Activated CD4-positive, alpha-beta memory T cell treated with anti-CD3 and anti-CD28 coated beads for 36 hours (primary cell): ENCODE data around the gene SLC39A7. TPM values are rescaled to one million over a fixed set of nuclear protein-coding genes. Genes with fewer than 3 reads are reported as not detected.

ENCODE experiments used
- CTCF ChIA-PET: fragments of 350-600 bp; sonication (Branson Sonifier 250); formaldehyde crosslinking; loops from one replicate; lab custom pipeline; 2021; ENCODE audit warnings: antibody characterized with exemption, inconsistent platforms; lab: Charles Lee
- POLR2A ChIA-PET: fragments of 350-600 bp; sonication (Branson Sonifier 250); formaldehyde crosslinking; loops from one replicate; lab custom pipeline; 2021; ENCODE audit warnings: antibody characterized with exemption; lab: Charles Lee
- DNase-seq: peaks from one replicate; pipeline ENCODE4 v3.0.0-alpha.2; 2020
- H3K27ac Mint-ChIP-seq: one replicate; pipeline ENCODE4 v1.8.0; 2021; ENCODE audit warnings: mixed read lengths
- H3K27me3 Mint-ChIP-seq: one replicate; pipeline ENCODE4 v1.8.0; 2021; ENCODE audit warnings: mixed read lengths
- H3K36me3 Mint-ChIP-seq: one replicate; pipeline ENCODE4 v1.8.0; 2021; ENCODE audit warnings: mixed read lengths
- H3K4me1 Mint-ChIP-seq: one replicate; pipeline ENCODE4 v1.8.0; 2021; ENCODE audit warnings: low read depth, mixed read lengths
- H3K4me3 Mint-ChIP-seq: one replicate; pipeline ENCODE4 v1.8.0; 2021; ENCODE audit warnings: mild to moderate bottlenecking, mixed read lengths
- H3K9me3 Mint-ChIP-seq: one replicate; pipeline ENCODE4 v1.8.0; 2021; ENCODE audit warnings: mixed read lengths
- intact Hi-C: fragments of 100-400 bp; cut with micrococcal nuclease; formaldehyde crosslinking; loops from one replicate; pipeline ENCODE4 v1.15.1; 2023
- microRNA-seq: library from miRNA; unstranded; fragments of <30 nt; microRNA quantifications from one replicate; pipeline ENCODE4 v1.2.0, GENCODE V29; 2022; ENCODE audit warnings: borderline number of aligned reads, borderline microRNAs expressed, borderline replicate concordance
- total RNA-seq, 2 experiments: library from RNA; stranded (reverse); gene quantifications; one replicate each; pipeline ENCODE4 v1.2.3, GENCODE V29; 2021

SLC39A7 gene
- total RNA-seq, 2 experiments from 2014 or later: 42.0 to 45.7 TPM

- peaks cover 3% of the 10 kb centered on the region for H3K27me3 Mint-ChIP-seq
- H3K4me1 Mint-ChIP-seq: peaks cover 43% of the 10 kb centered on the region
- peak overlapping the region; percentile 88 for H3K4me3 Mint-ChIP-seq
- H3K36me3 Mint-ChIP-seq: peaks cover 31% of the 10 kb centered on the region
- H3K27ac Mint-ChIP-seq: peak overlapping the region; percentile 85
- ChIA-PET CTCF (interaction anchor here (1.0 to 8.1 kb wide), 9 partner anchors 20 to 132 kb away, joined by 3 to 101 read pairs (median 8); partner anchors contain the start of genes B3GALT4, RGL2, RPS18 and VPS52), POLR2A (interaction anchor here (0.6 to 3.2 kb wide), 10 partner anchors 11 to 334 kb away, joined by 5 to 16 read pairs (median 8); partner anchors contain the start of genes B3GALT4, HSD17B8, PFDN6 and RGL2)
- no peaks in the 10 kb centered on the region for H3K9me3 Mint-ChIP-seq
- intact Hi-C loops: no loop called here
- no peak for DNase-seq
Observed at GRCh38 chr6:33250731-33251130, 50.1 kb downstream of the SLC39A7 start.

GRCh38 chr6:33251395-33252012 lies 50.8 kb downstream of the SLC39A7 start:
- CTCF ChIA-PET: interaction anchor here (0.7 to 8.1 kb wide), 6 partner anchors 20 to 216 kb away, joined by 3 to 101 read pairs (median 4); partner anchors contain the start of genes B3GALT4, RPS18 and VPS52
- Mint-ChIP-seq H3K4me3 (no peak overlapping the region), H3K36me3 (peaks cover 32% of the 10 kb centered on the region), H3K9me3 (no peaks in the 10 kb centered on the region), H3K4me1 (peaks cover 43% of the 10 kb centered on the region), H3K27me3 (peaks cover 3% of the 10 kb centered on the region), H3K27ac (peak overlapping the region; percentile 64)
- DNase-seq: peak; percentile 37
- POLR2A ChIA-PET: interaction anchor here (0.6 to 1.8 kb wide), 5 partner anchors 20 to 335 kb away, joined by 5 to 16 read pairs (median 8); partner anchors contain the start of genes HSD17B8, RGL2, RPS18 and VPS52
- intact Hi-C loops: no loop called here

GRCh38 chr6:33252759-33253158 lies 52.1 kb downstream of the SLC39A7 start:
- H3K9me3 Mint-ChIP-seq: no peaks in the 10 kb centered on the region
- peaks cover 33% of the 10 kb centered on the region for H3K36me3 Mint-ChIP-seq
- peak overlapping the region; percentile 57 for H3K27ac Mint-ChIP-seq
- POLR2A ChIA-PET: no interaction called here
- intact Hi-C loops: no loop called here
- CTCF ChIA-PET: no interaction called here
- H3K27me3 Mint-ChIP-seq: no peaks in the 10 kb centered on the region
- DNase-seq: no peak
- H3K4me3 Mint-ChIP-seq: no peak overlapping the region
- H3K4me1 Mint-ChIP-seq: peaks cover 43% of the 10 kb centered on the region

Small RNA genes lying within 50 kb of the gene (microRNA-seq; reads per million reads assigned to microRNA genes)
- gene MIR219A1: 6.3 reads per million, percentile 23 among the genes with 10 or more reads in this experiment

Other genes starting within 250 kb of the SLC39A7 start
- 10 to 100 TPM in 1 of 2 experiments, 1 to 10 TPM in 1; 9.6 to 10.2 TPM for gene HLA-DMA, start 247.8 kb upstream of the SLC39A7 start, total RNA-seq
- 100 to 1,000 TPM; 168 to 190 TPM for gene BRD2, start 232.3 kb upstream of the SLC39A7 start, total RNA-seq
- under 1 TPM; 0.53 to 0.55 TPM for gene HLA-DOA, start 191.3 kb upstream of the SLC39A7 start, total RNA-seq
- gene HLA-DPA1, start 127.2 kb upstream of the SLC39A7 start, total RNA-seq: 10 to 100 TPM; 19.3 to 20.9 TPM
- 1 to 10 TPM; 5.1 to 6.9 TPM for gene HLA-DPB1, start 124.9 kb upstream of the SLC39A7 start, total RNA-seq
- gene COL11A2, start 8.4 kb upstream of the SLC39A7 start, total RNA-seq: 1 to 10 TPM in 1 of 2 experiments, under 1 TPM in 1; 0.69 to 1.0 TPM
- gene RXRB, start 202 bp upstream of the SLC39A7 start, total RNA-seq: 10 to 100 TPM; 40.9 to 41.4 TPM
- 10 to 100 TPM; 35.3 to 36.1 TPM for gene HSD17B8, start 3.8 kb downstream of the SLC39A7 start, total RNA-seq
- 10 to 100 TPM; 25.4 to 28.4 TPM for gene RING1, start 7.6 kb downstream of the SLC39A7 start, total RNA-seq
- gene VPS52, start 71.0 kb downstream of the SLC39A7 start, total RNA-seq: 10 to 100 TPM; 32.7 to 33.7 TPM
- 1,000 to 10,000 TPM; 4,372 to 4,391 TPM for gene RPS18, start 71.2 kb downstream of the SLC39A7 start, total RNA-seq
- 1 to 10 TPM; 5.9 to 6.7 TPM for gene B3GALT4, start 76.3 kb downstream of the SLC39A7 start, total RNA-seq
- gene WDR46, start 88.4 kb downstream of the SLC39A7 start, total RNA-seq: 10 to 100 TPM; 59.4 to 60.7 TPM
- 10 to 100 TPM; 78.5 to 90.9 TPM for gene PFDN6, start 88.7 kb downstream of the SLC39A7 start, total RNA-seq
- gene RGL2, start 98.1 kb downstream of the SLC39A7 start, total RNA-seq: 10 to 100 TPM; 24.6 to 26.0 TPM
- gene TAPBP, start 113.2 kb downstream of the SLC39A7 start, total RNA-seq: 100 to 1,000 TPM; 202 to 213 TPM
- 10 to 100 TPM; 11.0 to 12.1 TPM for gene ZBTB22, start 116.9 kb downstream of the SLC39A7 start, total RNA-seq
- 10 to 100 TPM; 60.5 to 64.1 TPM for gene DAXX, start 122.1 kb downstream of the SLC39A7 start, total RNA-seq
- gene KIFC1, start 191.0 kb downstream of the SLC39A7 start, total RNA-seq: 100 to 1,000 TPM in 1 of 2 experiments, 10 to 100 TPM in 1; 94.6 to 103 TPM
- 10 to 100 TPM; 32.4 to 42.3 TPM for gene PHF1, start 210.1 kb downstream of the SLC39A7 start, total RNA-seq
- gene CUTA, start 217.2 kb downstream of the SLC39A7 start, total RNA-seq: 100 to 1,000 TPM; 190 to 198 TPM
- 10 to 100 TPM; 34.3 to 35.8 TPM for gene SYNGAP1, start 219.2 kb downstream of the SLC39A7 start, total RNA-seq